Thyroid gland (tissue), 4 donors: ENCODE measurements around the gene KIAA0586.

Experiments used
- POLR2A ChIP-seq, 2 donors: fragments of 450-650 bp; IDR thresholded peaks; one replicate each; pipeline ENCODE4 v1.6.1; 2017; ENCODE audit warnings: antibody characterized with exemption in 2 of 2, mild to moderate bottlenecking in 2 of 2, moderate library complexity in 1 of 2
- TF ChIP-seq, protein P1 (sequence below), 6 experiments: fragments of 200-600 bp in 3 of 6; fragments of 450-650 bp in 3 of 6; sonication (generic) in 3 of 6; IDR thresholded peaks; one replicate each; pipeline ENCODE4 v1.5.1; 2016 to 2019; ENCODE audit warnings: antibody characterized with exemption in 6 of 6, mild to moderate bottlenecking in 2 of 6, inconsistent platforms in 1 of 6, moderate library complexity in 1 of 6

- TF ChIP-seq, protein P1, sequence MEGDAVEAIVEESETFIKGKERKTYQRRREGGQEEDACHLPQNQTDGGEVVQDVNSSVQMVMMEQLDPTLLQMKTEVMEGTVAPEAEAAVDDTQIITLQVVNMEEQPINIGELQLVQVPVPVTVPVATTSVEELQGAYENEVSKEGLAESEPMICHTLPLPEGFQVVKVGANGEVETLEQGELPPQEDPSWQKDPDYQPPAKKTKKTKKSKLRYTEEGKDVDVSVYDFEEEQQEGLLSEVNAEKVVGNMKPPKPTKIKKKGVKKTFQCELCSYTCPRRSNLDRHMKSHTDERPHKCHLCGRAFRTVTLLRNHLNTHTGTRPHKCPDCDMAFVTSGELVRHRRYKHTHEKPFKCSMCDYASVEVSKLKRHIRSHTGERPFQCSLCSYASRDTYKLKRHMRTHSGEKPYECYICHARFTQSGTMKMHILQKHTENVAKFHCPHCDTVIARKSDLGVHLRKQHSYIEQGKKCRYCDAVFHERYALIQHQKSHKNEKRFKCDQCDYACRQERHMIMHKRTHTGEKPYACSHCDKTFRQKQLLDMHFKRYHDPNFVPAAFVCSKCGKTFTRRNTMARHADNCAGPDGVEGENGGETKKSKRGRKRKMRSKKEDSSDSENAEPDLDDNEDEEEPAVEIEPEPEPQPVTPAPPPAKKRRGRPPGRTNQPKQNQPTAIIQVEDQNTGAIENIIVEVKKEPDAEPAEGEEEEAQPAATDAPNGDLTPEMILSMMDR (IDR thresholded peaks at IDR 0.05) = no peak
- no peak for TF ChIP-seq POLR2A (IDR thresholded peaks at IDR 0.05)
Measured at GRCh38 chr14:58537004-58537403, 109.5 kb downstream of the KIAA0586 start.
